IPS-15b (cell line): ENCODE measurements around the gene MBNL2.

Source experiments
- H3K27me3 ChIP-seq: one replicate; pipeline ENCODE4 v1.6.1; 2013; ENCODE audit warnings: low read length; ENCODE audit not compliant: control insufficient read depth, insufficient read depth
- H3K36me3 ChIP-seq: one replicate; pipeline ENCODE4 v1.6.1; 2013; ENCODE audit warnings: low read length; ENCODE audit not compliant: control insufficient read depth, insufficient read depth
- H3K4me1 ChIP-seq: one replicate; pipeline ENCODE4 v1.6.1; 2013; ENCODE audit warnings: mild to moderate bottlenecking, low read length; ENCODE audit not compliant: control insufficient read depth, insufficient read depth
- H3K4me3 ChIP-seq: one replicate; pipeline ENCODE4 v1.5.1; 2013; ENCODE audit warnings: low read depth, low read length
- H3K9ac ChIP-seq: one replicate; pipeline ENCODE4 v1.6.1; 2013; ENCODE audit warnings: low read depth, mild to moderate bottlenecking, low read length
- H3K9me3 ChIP-seq: one replicate; pipeline ENCODE4 v1.6.1; 2013; ENCODE audit warnings: mild to moderate bottlenecking, low read length; ENCODE audit not compliant: control insufficient read depth, insufficient read depth

MBNL2 gene

GRCh38 chr13:97372936-97373335 lies 150.8 kb downstream of the MBNL2 start:
- H3K4me3 ChIP-seq, result no peak overlapping the region
- no peaks in the 10 kb centered on the region for H3K9me3 ChIP-seq

DNA sequence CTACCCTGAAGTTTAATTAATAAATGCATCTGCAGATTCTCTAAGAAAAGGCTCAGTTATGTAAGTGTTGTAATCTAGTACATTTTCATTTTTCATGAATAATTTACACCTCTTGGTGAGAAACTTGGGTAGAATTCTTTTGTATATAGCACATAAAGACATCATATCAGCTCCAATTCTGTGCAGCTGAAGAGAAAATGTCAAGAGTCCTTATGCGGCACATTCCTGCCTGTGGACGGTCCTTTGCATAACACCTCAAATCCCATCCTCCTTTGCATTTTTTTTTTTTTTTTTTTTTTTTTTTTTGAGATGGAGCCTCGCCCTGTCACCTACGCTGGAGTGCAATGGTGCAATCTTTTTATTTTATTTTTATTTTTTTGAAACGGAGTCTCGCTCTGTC lies 151.7 kb downstream of the MBNL2 start:
- Histone ChIP-seq H3K4me1 (no peaks in the 10 kb centered on the region), H3K9ac (no peak overlapping the region), H3K27me3 (no peaks in the 10 kb centered on the region), H3K4me3 (no peak overlapping the region), H3K9me3 (no peaks in the 10 kb centered on the region), H3K36me3 (no peaks in the 10 kb centered on the region)

More at GRCh38 chr13:97372936-97373335, 150.8 kb downstream of the MBNL2 start:
- Histone ChIP-seq H3K36me3 (no peaks in the 10 kb centered on the region), H3K4me1 (no peaks in the 10 kb centered on the region), H3K9ac (no peak overlapping the region), H3K27me3 (no peaks in the 10 kb centered on the region)

DNA sequence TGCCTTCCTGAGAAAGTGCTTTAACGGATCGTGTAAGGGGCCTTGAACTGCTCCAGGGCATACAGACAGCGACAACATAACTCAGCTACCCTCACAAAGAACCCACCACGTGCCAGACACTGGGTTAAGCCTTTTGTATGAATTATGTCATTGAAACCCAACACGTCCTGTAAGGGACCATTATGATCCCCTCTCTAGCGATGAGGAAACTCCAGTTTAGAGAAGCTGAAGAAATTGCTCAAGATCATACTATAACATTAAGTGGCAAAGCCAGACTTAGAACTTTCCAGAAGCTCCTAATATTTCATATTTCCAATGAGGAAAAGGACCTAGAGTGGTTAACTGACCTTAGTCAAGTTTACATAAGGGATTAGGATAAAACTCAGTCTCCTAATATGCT lies 154.8 kb downstream of the MBNL2 start:
- Histone ChIP-seq H3K36me3 (no peaks in the 10 kb centered on the region), H3K27me3 (no peaks in the 10 kb centered on the region), H3K9me3 (no peaks in the 10 kb centered on the region), H3K9ac (no peak overlapping the region), H3K4me3 (no peak overlapping the region), H3K4me1 (no peaks in the 10 kb centered on the region)

- H3K4me1 ChIP-seq, result no peaks in the 10 kb centered on the region
Observed at GRCh38 chr13:97379386-97379785, 157.3 kb downstream of the MBNL2 start.

DNA sequence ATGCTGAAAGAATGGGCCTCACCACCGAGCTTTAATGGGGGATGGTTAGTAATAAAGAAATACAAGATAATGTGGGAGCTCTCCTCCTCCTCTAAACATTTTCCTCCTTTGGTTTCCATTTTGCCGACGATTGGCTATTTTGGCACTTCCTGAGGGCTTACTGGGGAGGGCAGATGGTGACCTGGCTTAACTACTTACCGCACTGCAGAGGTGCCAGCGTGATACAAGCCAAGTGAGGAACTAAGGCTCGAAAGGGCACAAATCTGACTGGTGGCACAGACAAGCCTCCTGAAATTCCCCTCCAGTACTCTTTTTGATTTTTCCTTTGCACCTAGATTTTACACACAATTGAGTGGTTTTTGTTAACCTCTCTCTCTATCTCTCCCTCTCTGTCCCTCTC lies 158.6 kb downstream of the MBNL2 start:
- no peaks in the 10 kb centered on the region for H3K27me3 ChIP-seq
- no peak overlapping the region for H3K9ac ChIP-seq
- no peaks in the 10 kb centered on the region for H3K4me1 ChIP-seq
- H3K36me3 ChIP-seq, result no peaks in the 10 kb centered on the region
- no peak overlapping the region for H3K4me3 ChIP-seq
- no peaks in the 10 kb centered on the region for H3K9me3 ChIP-seq

More at GRCh38 chr13:97379386-97379785, 157.3 kb downstream of the MBNL2 start:
- no peak overlapping the region for H3K4me3 ChIP-seq
- no peaks in the 10 kb centered on the region for H3K27me3 ChIP-seq
- no peak overlapping the region for H3K9ac ChIP-seq
- H3K36me3 ChIP-seq, result no peaks in the 10 kb centered on the region
- H3K9me3 ChIP-seq, result no peaks in the 10 kb centered on the region

- Histone ChIP-seq H3K4me1 (no peaks in the 10 kb centered on the region), H3K9me3 (no peaks in the 10 kb centered on the region), H3K4me3 (no peak overlapping the region), H3K9ac (no peak overlapping the region), H3K27me3 (no peaks in the 10 kb centered on the region), H3K36me3 (no peaks in the 10 kb centered on the region)
Observed at GRCh38 chr13:97381189-97381588, 159.1 kb downstream of the MBNL2 start.

GRCh38 chr13:97382276-97382675 lies 160.1 kb downstream of the MBNL2 start:
- Histone ChIP-seq H3K27me3 (no peaks in the 10 kb centered on the region), H3K4me1 (no peaks in the 10 kb centered on the region), H3K36me3 (no peaks in the 10 kb centered on the region), H3K9me3 (no peaks in the 10 kb centered on the region), H3K9ac (no peak overlapping the region), H3K4me3 (no peak overlapping the region)

DNA sequence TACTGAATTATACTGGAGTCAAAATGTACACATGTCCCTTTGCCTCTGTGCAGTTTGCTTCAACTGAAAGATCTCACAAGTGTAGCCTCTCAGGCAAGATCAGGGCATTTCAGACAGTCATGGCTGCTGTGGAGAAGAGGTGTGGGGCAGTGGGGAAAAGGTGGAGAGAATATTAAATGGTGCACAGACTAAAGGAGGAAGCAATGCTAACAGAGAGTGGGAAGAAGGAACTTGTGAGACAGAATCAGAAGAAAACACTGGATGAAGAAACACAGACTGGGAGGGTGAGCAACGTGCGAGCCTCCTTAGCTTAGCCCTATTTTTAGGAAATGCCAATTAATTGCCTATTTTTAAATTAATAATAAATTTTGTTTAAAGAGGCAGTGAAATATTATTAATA lies 162.2 kb downstream of the MBNL2 start:
- H3K27me3 ChIP-seq, result no peaks in the 10 kb centered on the region
- H3K4me1 ChIP-seq, result no peaks in the 10 kb centered on the region
- no peak overlapping the region for H3K9ac ChIP-seq
- H3K9me3 ChIP-seq, result no peaks in the 10 kb centered on the region
- no peaks in the 10 kb centered on the region for H3K36me3 ChIP-seq
- H3K4me3 ChIP-seq, result no peak overlapping the region

- Histone ChIP-seq H3K27me3 (no peaks in the 10 kb centered on the region), H3K9ac (no peak overlapping the region), H3K9me3 (no peaks in the 10 kb centered on the region), H3K36me3 (no peaks in the 10 kb centered on the region), H3K4me1 (no peaks in the 10 kb centered on the region), H3K4me3 (no peak overlapping the region)
Observed at GRCh38 chr13:97385146-97385545, 163.0 kb downstream of the MBNL2 start.

- H3K4me3 ChIP-seq, result no peak overlapping the region
- H3K9ac ChIP-seq, result no peak overlapping the region
- H3K9me3 ChIP-seq, result no peaks in the 10 kb centered on the region
- no peaks in the 10 kb centered on the region for H3K27me3 ChIP-seq
- no peaks in the 10 kb centered on the region for H3K36me3 ChIP-seq
- H3K4me1 ChIP-seq, result no peaks in the 10 kb centered on the region
Observed at GRCh38 chr13:97385854-97386253, 163.7 kb downstream of the MBNL2 start.

DNA sequence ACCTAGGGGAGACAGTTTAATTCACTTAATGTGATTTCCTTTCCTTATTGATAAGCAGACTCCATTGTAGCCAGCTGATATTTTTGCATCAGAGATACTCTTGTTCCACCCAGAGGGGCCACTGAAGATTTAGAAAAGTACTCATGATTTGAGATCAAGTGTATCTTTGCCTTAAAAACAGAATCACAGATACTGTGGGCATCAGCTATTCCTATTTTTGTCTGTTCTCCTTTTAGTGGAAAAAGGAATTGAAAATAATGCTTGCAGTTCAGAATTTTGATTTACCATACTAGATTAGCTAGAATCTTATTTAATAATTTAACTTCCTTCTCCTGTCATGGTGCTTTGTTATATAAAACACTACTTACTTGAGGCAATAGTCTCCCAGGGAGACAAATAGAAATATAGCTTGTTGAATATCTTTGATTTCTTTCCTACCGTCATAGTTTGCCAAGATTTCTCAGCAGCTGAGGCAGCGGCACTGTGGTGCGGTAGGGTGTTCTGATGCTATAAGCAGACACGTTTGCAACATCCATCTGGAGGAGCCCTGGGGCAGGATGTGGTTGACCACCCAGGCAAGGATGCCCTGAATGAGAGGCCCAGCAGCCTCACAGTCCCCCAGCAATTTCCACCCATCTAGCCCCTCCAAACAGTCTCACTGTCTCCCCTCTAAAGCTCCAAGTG lies 164.8 kb downstream of the MBNL2 start:
- no peaks in the 10 kb centered on the region for H3K36me3 ChIP-seq
- no peaks in the 10 kb centered on the region for H3K27me3 ChIP-seq
- H3K9me3 ChIP-seq, result no peaks in the 10 kb centered on the region
- H3K4me1 ChIP-seq, result no peaks in the 10 kb centered on the region
- no peak overlapping the region for H3K4me3 ChIP-seq
- H3K9ac ChIP-seq, result no peak overlapping the region

- no peak overlapping the region for H3K9ac ChIP-seq
- no peaks in the 10 kb centered on the region for H3K27me3 ChIP-seq
- no peaks in the 10 kb centered on the region for H3K36me3 ChIP-seq
Observed at GRCh38 chr13:97387485-97387839, 165.3 kb downstream of the MBNL2 start.

More at GRCh38 chr13:97387485-97387839, 165.3 kb downstream of the MBNL2 start:
- Histone ChIP-seq H3K4me3 (no peak overlapping the region), H3K9me3 (no peaks in the 10 kb centered on the region), H3K4me1 (no peaks in the 10 kb centered on the region)
